ENCODE data around the gene CTH.
"Not testable (repeated sequence)": the region's sequence is repeated elsewhere in the genome, so short reads cannot be mapped to it uniquely, and the experiment has no call there.

The CTH gene

DNA sequence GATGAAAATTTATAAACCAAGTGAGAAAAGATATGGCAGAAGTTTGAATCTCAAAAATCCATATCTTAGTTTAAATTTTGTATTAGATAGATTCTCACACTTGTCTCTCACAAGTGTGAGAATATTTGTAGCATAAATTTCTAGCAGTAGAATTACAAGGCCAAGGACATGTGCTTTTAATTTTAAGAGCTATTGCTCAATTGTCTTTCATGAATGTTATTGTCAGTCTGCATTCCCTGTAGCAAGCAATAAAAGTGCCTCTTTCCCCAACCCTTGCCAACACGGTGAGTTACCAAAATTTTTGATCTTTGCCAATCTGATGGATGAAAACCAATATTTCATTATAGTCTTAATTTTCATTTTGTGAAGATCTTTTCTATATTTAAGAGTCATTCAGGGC is 64.0 kb downstream of the CTH start:
- no peak overlapping the region for H3K4me3 ChIP-seq (replicated peaks in 1 of 2; ENCODE audit: low read depth in 2 of 2, low read length in 2 of 2)
- TF ChIP-seq, protein P1, sequence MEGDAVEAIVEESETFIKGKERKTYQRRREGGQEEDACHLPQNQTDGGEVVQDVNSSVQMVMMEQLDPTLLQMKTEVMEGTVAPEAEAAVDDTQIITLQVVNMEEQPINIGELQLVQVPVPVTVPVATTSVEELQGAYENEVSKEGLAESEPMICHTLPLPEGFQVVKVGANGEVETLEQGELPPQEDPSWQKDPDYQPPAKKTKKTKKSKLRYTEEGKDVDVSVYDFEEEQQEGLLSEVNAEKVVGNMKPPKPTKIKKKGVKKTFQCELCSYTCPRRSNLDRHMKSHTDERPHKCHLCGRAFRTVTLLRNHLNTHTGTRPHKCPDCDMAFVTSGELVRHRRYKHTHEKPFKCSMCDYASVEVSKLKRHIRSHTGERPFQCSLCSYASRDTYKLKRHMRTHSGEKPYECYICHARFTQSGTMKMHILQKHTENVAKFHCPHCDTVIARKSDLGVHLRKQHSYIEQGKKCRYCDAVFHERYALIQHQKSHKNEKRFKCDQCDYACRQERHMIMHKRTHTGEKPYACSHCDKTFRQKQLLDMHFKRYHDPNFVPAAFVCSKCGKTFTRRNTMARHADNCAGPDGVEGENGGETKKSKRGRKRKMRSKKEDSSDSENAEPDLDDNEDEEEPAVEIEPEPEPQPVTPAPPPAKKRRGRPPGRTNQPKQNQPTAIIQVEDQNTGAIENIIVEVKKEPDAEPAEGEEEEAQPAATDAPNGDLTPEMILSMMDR (IDR thresholded peaks at IDR 0.05; ENCODE audit: low read depth, low read length): no peak
- no peak for DNase-seq (ENCODE audit: low read depth in 2 of 2)

DNA sequence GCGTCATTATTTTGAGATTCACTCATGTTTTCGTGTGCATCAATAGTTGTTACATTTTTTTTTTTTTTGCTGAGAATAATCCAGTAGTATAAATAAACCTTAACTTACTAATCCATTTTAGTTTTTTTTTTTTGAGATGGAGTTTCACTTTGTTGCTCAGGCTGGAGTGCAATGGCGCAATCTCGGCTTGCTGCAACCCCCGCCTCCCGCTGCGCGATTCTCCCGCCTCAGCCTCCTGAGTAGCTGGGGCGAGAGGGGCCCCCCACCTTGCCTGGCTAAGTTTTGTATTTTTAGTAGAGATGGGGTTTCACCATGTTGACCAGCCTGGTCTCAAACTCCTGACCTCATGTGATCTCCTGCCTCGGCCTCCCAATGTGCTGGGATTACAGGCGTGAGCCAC is 66.0 kb downstream of the CTH start:
- H3K4me3 ChIP-seq (replicated peaks in 1 of 2; ENCODE audit: low read depth in 2 of 2, low read length in 2 of 2): no peak overlapping the region
- DNase-seq (ENCODE audit: low read depth in 2 of 2): no peak
- TF ChIP-seq, protein P1 (IDR thresholded peaks at IDR 0.05; ENCODE audit: low read depth, low read length): no peak

DNA sequence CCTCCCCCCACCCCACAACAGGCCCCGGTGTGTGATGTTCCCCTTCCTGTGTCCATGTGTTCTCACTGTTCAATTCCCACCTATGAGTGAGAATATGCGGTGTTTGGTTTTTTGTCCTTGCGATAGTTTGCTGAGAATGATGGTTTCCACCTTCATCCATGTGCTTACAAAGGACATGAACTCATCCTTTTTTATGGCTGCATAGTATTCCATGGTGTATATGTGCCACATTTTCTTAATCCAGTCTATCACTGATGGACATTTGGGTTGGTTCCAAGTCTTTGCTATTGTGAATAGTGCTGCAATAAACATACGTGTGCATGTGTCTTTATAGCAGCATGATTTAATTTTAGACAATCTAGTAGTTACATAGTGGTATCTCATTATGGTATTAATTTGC is 66.8 kb downstream of the CTH start:
- not testable (repeated sequence) for H3K4me3 ChIP-seq (replicated peaks in 1 of 2; ENCODE audit: low read depth in 2 of 2, low read length in 2 of 2); DNase-seq (ENCODE audit: low read depth in 2 of 2)

DNA sequence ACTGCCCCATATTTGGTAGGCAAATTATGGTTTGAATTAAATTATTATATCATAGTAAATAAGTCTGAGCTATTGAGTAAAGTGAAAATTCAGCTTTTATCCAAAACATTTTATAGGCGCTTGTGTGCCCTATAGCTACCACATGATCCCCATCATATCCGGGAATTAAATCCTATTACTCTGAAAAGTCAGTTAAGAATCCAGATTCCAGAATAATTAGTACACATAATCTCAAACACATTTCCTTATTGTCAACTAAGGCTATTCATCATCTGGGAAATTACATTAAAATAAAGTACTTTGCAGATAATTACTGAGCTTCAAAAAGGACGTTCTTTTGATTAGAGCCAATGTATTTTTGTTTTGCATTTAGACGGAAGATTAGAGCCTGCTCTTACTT is 72.3 kb downstream of the CTH start:
- DNase-seq (ENCODE audit: low read depth in 2 of 2): no peak
- H3K4me3 ChIP-seq (replicated peaks in 1 of 2; ENCODE audit: low read depth in 2 of 2, low read length in 2 of 2): no peak overlapping the region
- TF ChIP-seq, protein P1 (IDR thresholded peaks at IDR 0.05; ENCODE audit: low read depth, low read length): no peak

DNA sequence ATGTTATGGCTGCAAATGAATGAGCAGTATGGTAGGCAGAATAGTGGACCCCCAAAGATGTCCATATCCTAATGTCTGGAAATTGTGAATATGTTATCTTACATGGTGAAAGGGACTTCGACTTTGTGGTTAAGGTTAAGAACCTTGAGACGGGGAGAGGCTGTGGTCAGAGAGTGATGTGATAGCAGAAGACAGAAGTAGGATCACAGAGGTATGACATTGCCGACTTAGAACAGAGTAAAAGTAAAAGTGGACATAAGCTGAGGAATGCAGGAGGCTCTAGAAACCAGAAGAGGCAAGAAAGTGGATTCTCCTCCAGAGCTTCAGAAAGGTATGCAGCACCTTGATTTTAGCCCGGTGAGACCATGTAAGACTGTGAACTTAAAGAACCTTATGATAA is 74.6 kb downstream of the CTH start:
- no peak overlapping the region for H3K4me3 ChIP-seq (replicated peaks in 1 of 2; ENCODE audit: low read depth in 2 of 2, low read length in 2 of 2)
- TF ChIP-seq, protein P1 (IDR thresholded peaks at IDR 0.05; ENCODE audit: low read depth, low read length): no peak
- DNase-seq (ENCODE audit: low read depth in 2 of 2): no peak

DNA sequence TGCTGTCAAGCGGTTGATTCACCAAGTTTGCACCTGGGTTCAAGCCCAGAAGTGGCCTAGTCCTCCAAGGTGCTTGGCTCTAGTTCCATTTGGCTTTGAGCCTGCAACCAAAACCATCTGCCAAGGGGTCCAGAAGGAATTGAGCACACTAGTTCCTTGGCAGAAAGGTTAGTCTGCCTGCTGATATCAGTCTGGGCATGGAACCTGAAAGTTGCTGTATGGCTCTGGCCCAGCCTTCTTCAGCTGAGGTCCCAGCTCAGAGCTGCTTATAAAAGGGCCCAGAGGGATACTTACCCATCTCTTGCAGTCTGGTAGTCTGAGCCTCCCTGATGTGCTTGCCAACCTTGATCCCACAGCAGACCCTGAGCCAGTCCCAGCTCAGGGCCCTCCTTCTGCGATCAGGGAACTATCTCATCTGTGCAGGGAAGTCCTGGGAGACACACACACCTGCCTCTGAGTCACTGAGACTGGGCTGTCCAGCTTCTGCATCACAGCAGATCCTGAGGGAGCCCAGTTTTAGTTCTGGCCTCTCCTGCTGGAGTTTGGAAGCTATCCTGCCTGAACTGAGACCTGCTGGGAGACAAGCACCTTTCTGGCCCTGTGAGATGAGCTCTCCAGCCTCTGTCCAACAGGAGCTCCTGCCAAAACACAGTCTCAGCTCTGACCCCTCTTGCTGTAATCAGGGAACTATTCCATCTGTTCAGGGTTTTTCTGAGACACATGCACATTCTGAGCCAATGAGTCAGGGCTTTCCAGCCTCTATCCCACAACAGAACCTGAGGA is 75.8 kb downstream of the CTH start:
- no peak overlapping the region for H3K4me3 ChIP-seq (replicated peaks in 1 of 2; ENCODE audit: low read depth in 2 of 2, low read length in 2 of 2)
- TF ChIP-seq, protein P1 (IDR thresholded peaks at IDR 0.05; ENCODE audit: low read depth, low read length): no peak
- DNase-seq (ENCODE audit: low read depth in 2 of 2): peak; percentile 74 to 83

DNA sequence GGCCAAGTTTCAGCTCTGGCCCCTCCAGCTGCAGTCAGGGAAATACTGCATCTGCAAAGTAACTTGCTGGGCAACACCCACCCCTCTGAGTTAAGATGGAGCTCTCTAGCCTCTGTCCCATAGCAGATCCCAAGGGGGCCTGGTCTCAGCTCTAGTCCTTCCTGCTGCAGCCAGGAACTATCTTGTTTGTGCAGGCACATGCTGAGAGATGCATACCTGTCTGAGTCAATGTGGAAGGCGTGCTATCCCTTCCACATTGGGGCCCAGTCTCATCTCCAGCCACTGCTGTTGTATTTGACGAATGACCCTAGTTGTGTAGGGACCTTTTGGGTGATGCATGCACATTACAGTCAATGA is 76.4 kb downstream of the CTH start:
- TF ChIP-seq, protein P1 (IDR thresholded peaks at IDR 0.05; ENCODE audit: low read depth, low read length): no peak
- DNase-seq (ENCODE audit: low read depth in 2 of 2): no peak
- H3K4me3 ChIP-seq (replicated peaks in 1 of 2; ENCODE audit: low read depth in 2 of 2, low read length in 2 of 2): no peak overlapping the region
